PC-9 (cell line): ENCODE results near the gene GPR146.

Source experiments
- CTCF ChIP-seq: fragments of 200-600 bp; sonication (generic); conservative IDR thresholded peaks from 2 replicates; pipeline ENCODE4 v1.6.1; 2017; ENCODE audit warnings: mixed run types, antibody characterized with exemption, mild to moderate bottlenecking, moderate library complexity
- EZH2 ChIP-seq: fragments of 200-600 bp; sonication (generic); IDR thresholded peaks from 2 replicates; pipeline ENCODE4 v1.8.0; 2017; ENCODE audit warnings: antibody characterized with exemption, low read depth

DNA sequence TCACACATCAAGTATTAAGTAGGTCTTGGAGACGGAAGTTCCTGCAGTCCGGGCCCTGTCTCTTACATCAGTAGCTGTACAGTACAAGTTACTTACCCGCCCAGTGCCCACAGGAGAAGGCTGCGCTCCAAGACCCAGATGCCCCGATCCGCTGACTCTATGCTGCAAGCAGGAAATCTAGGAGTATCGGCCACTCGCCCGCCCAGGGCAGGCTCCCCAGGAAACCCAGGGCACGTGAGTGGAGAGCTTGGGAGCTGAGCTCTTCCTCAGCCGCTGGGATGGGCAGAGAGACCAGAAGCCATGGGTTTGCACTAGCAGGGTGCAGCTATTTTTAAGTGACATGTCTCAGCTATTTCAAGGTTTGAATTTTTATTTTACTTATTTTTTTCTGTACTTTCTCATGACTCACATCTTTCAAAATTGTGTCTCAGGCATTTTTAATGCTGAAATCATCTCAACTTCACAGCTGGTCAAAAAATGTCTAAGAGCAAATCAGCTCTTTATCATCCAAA is 41.6 kb downstream of the GPR146 start:
- TF ChIP-seq CTCF (no peak), EZH2 (no peak)
